NOMO-1 (cell line): Measurements from ENCODE around the gene NUDCD2.
"Not testable (repeated sequence)": the region's sequence is repeated elsewhere in the genome, so short reads cannot be mapped to it uniquely, and the experiment has no call there.

Experiments
- DNase-seq, 2 experiments: peaks; one replicate each; lab custom pipeline; 2025; ENCODE audit not compliant: unreplicated experiment in 2 of 2; lab: John Stamatoyannopoulos, UW

NUDCD2 gene

GRCh38 chr5:163434401-163434866 is 25.5 kb downstream of the NUDCD2 start:
- DNase-seq = no peak

- no peak for DNase-seq
Measured at GRCh38 chr5:163433271-163433670, 26.6 kb downstream of the NUDCD2 start.

GRCh38 chr5:163432544-163432943 is 27.4 kb downstream of the NUDCD2 start:
- no peak for DNase-seq

- peak in 1 of 2 experiments; percentile 12 for DNase-seq
Measured at GRCh38 chr5:163426128-163426527, 33.8 kb downstream of the NUDCD2 start.

GRCh38 chr5:163424836-163425235 is 35.1 kb downstream of the NUDCD2 start:
- DNase-seq = no peak

- DNase-seq = not testable (repeated sequence)
Measured at GRCh38 chr5:163415673-163416072, 44.2 kb downstream of the NUDCD2 start.

GRCh38 chr5:163410505-163410904 is 49.4 kb downstream of the NUDCD2 start:
- DNase-seq = no peak

- no peak for DNase-seq
Measured at GRCh38 chr5:163409384-163409783, 50.5 kb downstream of the NUDCD2 start.

- peak; percentile 45 to 58 for DNase-seq
Measured at GRCh38 chr5:163408311-163408923, 51.5 kb downstream of the NUDCD2 start.

GRCh38 chr5:163407034-163407655 is 52.8 kb downstream of the NUDCD2 start:
- peak; percentile 7 to 23 for DNase-seq

- no peak for DNase-seq
Measured at GRCh38 chr5:163404364-163405173, 55.3 kb downstream of the NUDCD2 start.

- no peak for DNase-seq
Measured at GRCh38 chr5:163402007-163402406, 57.9 kb downstream of the NUDCD2 start.

GRCh38 chr5:163401271-163401670 is 58.6 kb downstream of the NUDCD2 start:
- no peak for DNase-seq

- no peak for DNase-seq
Measured at GRCh38 chr5:163399923-163400322, 60.0 kb downstream of the NUDCD2 start.

GRCh38 chr5:163397354-163397753 is 62.5 kb downstream of the NUDCD2 start:
- DNase-seq = no peak

GRCh38 chr5:163396818-163397340 is 63.0 kb downstream of the NUDCD2 start:
- DNase-seq = peak; percentile 35 to 73
